ENCODE data around the gene MBLAC2. TPM values are rescaled to one million over a fixed set of nuclear protein-coding genes. Genes with fewer than 3 reads are reported as not detected.

The MBLAC2 gene
- 1 to 10 TPM; 7.4 to 8.3 TPM for total RNA-seq

DNA sequence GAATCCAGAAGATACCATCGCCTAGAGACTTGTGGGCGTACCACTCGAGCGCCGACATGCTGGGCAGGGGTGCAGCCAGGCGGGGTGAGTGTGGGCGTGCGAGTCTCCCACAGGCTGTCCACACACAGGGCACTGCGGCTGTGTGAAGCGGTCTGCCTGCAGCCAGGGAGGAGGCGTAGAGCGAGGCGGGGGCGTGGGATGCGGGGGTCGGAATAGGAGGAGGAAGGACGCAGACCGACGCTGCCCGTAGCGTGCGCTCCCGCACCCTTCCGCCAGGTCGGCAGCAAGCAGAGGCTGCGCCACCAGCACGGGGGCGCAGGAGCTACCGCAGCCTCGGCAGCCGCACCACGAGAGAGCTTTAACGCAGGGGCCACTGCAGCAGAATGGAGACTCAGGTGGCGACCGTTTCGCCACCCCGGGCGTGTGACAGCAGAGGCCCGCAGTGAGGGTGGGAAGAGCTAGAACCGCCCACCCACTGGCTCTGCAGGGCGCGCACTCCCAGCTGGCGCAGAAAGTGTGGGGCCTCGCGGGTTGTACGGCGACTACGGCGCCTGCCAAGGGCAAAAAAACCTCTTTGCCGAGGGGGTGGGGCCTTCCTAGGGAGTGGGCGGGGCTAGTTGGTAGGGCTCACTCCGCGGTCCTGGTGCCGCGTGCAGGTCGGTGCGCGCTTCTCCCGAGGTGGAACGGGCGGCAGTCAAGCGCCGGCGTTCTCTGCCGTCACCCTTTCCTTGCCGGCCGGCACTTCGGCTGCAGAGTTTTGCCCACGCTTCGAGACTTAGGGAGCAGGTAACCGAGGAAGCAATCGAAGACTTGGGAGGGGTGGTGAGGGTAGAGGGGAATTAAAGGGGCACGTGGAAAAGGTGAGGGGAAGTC, at the start of gene MBLAC2, which contains the start of gene POLR3G:
Gene MBLAC2 (minus strand): TSS at position 537 of the 873 bp plus-strand sequence. CDS start 479 bp downstream, at position 58.
Gene POLR3G (plus strand): TSS at position 630 of the 873 bp plus-strand sequence. CDS start 10,704 bp downstream, outside the sequence.
- peaks cover 16% of the 10 kb centered on the region for H3K36me3 Mint-ChIP-seq
- H3K27me3 Mint-ChIP-seq, result no peaks in the 10 kb centered on the region
- no peaks in the 10 kb centered on the region for H3K9me3 Mint-ChIP-seq
- H3K27ac Mint-ChIP-seq, result peak within 1 kb of the TSS; percentile 96
- POLR2A ChIA-PET, result interaction anchor here (0.7 to 3.2 kb wide), 5 partner anchors 13 to 64 kb away, joined by 3 to 34 read pairs (median 3); partner anchors contain the start of genes CETN3 and LYSMD3
- peak within 1 kb of the TSS; percentile 98 for H3K4me3 Mint-ChIP-seq
- H3K4me1 Mint-ChIP-seq, result peaks cover 31% of the 10 kb centered on the region
- ATAC-seq (ENCODE audit: low read depth) (peak; percentile 86), DNase-seq (peak; percentile 90)

DNA sequence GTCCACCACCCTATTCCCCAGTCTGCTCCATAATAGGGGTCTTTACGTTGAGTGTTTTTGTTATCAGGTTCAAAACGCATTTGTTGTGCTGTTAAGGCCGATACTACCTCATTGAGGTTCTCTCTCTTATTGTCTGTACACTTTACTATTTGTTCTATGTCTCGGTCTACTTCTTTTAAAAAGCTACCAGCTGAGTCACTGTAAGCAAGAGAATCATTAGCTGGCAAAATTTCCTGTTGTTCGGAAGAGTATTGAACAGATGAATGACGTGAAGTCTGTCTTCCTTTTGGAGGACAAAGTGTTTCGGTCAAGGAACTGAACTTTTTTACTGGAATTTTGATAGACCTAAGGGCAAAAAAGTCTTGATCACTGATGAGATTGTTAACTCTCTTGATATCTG, 44.5 kb upstream of the MBLAC2 start:
- H3K4me3 Mint-ChIP-seq, result no peak overlapping the region
- DNase-seq, result no peak
- H3K36me3 Mint-ChIP-seq, result peaks cover 33% of the 10 kb centered on the region
- POLR2A ChIA-PET, result interaction anchor here (1.4 kb wide), 1 partner anchor 10 kb away, joined by 3 read pairs; no protein-coding TSS in a partner anchor
- no peaks in the 10 kb centered on the region for H3K9me3 Mint-ChIP-seq
- peaks cover 12% of the 10 kb centered on the region for H3K4me1 Mint-ChIP-seq
- no peak for ATAC-seq (ENCODE audit: low read depth)
- H3K27ac Mint-ChIP-seq, result no peak overlapping the region
- H3K27me3 Mint-ChIP-seq, result no peaks in the 10 kb centered on the region

DNA sequence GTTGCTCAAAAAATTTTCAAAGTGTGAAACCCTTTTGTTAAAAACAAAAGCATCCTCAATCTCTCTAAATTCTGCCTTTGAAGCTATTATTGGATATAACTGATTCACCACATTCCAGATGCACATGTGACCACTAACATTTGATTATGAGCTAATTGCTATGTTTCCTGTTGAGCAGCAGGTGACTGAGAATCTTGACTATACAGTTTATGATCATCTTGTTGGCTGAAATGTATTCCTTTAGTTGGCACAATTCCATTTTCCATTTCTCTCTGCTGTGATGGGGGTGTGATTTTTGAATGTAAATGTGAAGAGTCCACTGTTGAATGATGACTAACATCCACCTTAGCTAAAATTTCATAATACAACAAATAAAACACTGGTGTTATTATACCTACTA, 44.1 kb upstream of the MBLAC2 start:
- Mint-ChIP-seq H3K4me3 (no peak overlapping the region), H3K9me3 (no peaks in the 10 kb centered on the region), H3K27ac (no peak overlapping the region), H3K27me3 (no peaks in the 10 kb centered on the region), H3K4me1 (peaks cover 12% of the 10 kb centered on the region), H3K36me3 (peaks cover 32% of the 10 kb centered on the region)
- DNase-seq (no peak), ATAC-seq (ENCODE audit: low read depth) (no peak)
- POLR2A ChIA-PET, result no interaction called here

DNA sequence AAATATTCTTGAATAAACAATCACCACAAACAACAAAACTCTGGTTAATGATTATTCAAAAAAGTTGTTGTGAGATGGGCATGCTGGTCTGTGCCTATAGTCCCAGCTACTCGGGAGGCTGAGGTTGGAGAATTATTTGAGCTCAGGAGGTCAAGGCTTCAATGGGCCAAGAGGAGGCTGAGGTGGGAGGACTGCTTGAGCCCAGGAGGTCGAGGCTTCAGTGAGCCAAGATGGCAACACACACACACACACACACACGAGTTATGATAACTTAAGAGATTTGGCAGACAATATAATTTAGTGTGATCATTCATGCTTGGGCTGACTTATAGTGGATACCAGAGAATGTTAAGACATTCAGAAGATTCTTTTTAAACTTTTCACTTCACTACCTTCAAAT, 39.9 kb upstream of the MBLAC2 start:
- no peak for DNase-seq
- POLR2A ChIA-PET, result no interaction called here
- ATAC-seq (ENCODE audit: low read depth), result no peak
- H3K27ac Mint-ChIP-seq, result no peak overlapping the region
- H3K4me1 Mint-ChIP-seq, result peaks cover 10% of the 10 kb centered on the region
- H3K27me3 Mint-ChIP-seq, result no peaks in the 10 kb centered on the region
- H3K9me3 Mint-ChIP-seq, result no peaks in the 10 kb centered on the region
- H3K36me3 Mint-ChIP-seq, result peaks cover 15% of the 10 kb centered on the region
- no peak overlapping the region for H3K4me3 Mint-ChIP-seq

DNA sequence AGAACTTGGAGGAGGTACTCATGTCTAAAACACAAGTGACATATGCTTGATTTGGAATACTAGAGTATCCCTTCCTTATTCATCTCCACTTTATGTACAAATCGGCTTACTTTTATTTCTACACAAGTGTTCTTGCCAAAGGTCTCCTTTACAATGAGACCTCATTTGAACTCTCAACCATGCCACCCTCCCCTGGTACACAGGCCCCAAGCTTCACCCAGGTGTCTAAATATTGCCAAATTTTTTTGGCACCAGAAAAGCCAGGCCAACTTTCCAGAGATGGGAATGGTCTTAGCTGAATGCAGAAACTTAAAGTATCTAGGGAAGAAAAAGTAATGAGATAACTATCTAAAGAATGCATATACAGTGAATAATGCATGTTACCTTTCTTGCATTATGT, 35.9 kb upstream of the MBLAC2 start:
- peaks cover 10% of the 10 kb centered on the region for H3K36me3 Mint-ChIP-seq
- H3K27me3 Mint-ChIP-seq, result no peaks in the 10 kb centered on the region
- no peak for ATAC-seq (ENCODE audit: low read depth)
- no peak overlapping the region for H3K4me3 Mint-ChIP-seq
- H3K27ac Mint-ChIP-seq, result no peak overlapping the region
- POLR2A ChIA-PET, result no interaction called here
- H3K9me3 Mint-ChIP-seq, result no peaks in the 10 kb centered on the region
- DNase-seq, result no peak
- peaks cover 6% of the 10 kb centered on the region for H3K4me1 Mint-ChIP-seq

DNA sequence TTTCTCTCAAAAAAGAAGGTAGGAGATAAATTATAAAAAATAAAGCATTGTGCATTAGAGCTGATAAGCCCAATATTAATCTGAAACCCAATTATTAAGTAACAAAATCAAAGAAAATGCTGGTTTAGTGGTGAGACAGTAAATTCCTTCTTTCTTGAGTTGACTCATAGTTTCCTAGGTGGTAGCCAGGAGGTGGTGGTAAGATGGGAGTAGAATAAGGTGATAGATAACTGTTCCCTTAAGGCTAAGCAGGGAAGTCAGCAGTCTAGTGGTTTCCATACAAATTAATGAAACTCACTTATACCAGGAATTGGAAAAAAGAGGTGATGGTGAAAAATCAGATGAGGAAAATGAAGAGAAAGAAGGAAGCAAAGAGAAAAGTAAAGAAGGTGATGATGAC, 31.6 kb upstream of the MBLAC2 start:
- no peaks in the 10 kb centered on the region for H3K9me3 Mint-ChIP-seq
- ATAC-seq (ENCODE audit: low read depth) (no peak), DNase-seq (no peak)
- H3K4me3 Mint-ChIP-seq, result no peak overlapping the region
- peaks cover 8% of the 10 kb centered on the region for H3K36me3 Mint-ChIP-seq
- no peaks in the 10 kb centered on the region for H3K27me3 Mint-ChIP-seq
- POLR2A ChIA-PET, result no interaction called here
- no peak overlapping the region for H3K27ac Mint-ChIP-seq
- peaks cover 6% of the 10 kb centered on the region for H3K4me1 Mint-ChIP-seq

DNA sequence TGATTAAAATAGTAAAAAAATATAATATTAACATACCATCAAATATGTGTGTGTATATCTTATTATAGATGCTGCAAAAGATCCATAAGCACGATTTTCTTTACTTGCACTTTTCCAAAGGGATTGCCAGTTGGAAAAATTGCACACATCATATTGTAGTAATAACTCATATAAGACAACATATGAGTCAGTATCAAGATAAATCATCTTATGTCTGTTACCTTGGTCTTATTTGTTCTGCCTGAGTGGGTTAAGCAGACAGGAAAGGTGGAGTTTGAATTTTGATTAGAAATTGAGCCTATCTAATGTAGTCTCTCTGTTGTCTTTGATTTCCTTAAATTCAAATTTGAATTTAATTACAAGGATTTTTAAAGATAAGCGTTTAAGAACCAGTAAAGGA, 30.2 kb upstream of the MBLAC2 start:
- DNase-seq, result no peak
- Mint-ChIP-seq H3K27me3 (no peaks in the 10 kb centered on the region), H3K4me3 (no peak overlapping the region), H3K9me3 (no peaks in the 10 kb centered on the region), H3K27ac (no peak overlapping the region), H3K4me1 (peaks cover 6% of the 10 kb centered on the region), H3K36me3 (peaks cover 8% of the 10 kb centered on the region)
- POLR2A ChIA-PET, result no interaction called here
- ATAC-seq (ENCODE audit: low read depth), result no peak

DNA sequence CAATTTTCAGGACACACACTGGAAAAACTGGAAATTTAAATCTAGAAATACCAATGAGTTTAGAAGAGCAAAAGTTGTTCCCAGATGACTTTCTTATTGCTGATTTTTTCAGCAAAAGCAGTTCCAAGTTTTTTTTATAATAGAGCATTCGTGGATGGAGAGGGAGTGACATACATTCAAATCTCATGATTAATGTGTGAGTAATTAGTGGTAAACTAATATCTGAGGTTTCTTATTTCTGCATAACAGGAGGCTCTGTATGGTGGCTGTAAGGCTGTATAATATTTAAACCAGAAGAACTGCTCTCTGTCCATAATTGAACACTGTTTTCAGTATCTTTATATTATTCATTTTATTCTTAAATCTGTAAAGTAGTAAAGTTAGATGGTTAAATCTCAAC, 29.0 kb upstream of the MBLAC2 start:
- Mint-ChIP-seq H3K9me3 (no peaks in the 10 kb centered on the region), H3K27me3 (no peaks in the 10 kb centered on the region), H3K36me3 (peaks cover 3% of the 10 kb centered on the region), H3K4me1 (peaks cover 6% of the 10 kb centered on the region), H3K4me3 (no peak overlapping the region), H3K27ac (no peak overlapping the region)
- POLR2A ChIA-PET, result no interaction called here
- no peak for ATAC-seq (ENCODE audit: low read depth)
- no peak for DNase-seq

DNA sequence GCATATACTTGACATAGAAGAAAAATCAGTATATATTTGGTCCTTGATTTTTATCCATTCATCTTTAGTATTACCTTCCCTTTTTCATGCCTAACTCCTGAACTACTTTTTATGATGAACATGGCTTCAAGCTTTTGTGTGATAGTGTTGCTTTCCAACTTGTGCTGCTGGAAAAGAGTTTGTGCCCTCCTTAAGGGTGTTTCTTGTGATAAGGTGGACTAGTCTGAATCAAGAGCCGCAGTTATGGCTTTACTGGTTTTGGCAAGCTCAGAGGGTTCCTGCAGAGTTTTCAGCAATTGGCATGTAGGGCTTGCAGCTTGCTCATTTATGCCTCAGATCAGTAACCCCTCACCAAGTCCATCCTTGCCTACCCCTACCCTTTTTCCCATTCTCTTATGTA, 20.6 kb upstream of the MBLAC2 start:
- peaks cover 9% of the 10 kb centered on the region for H3K36me3 Mint-ChIP-seq
- no peaks in the 10 kb centered on the region for H3K4me1 Mint-ChIP-seq
- ATAC-seq (ENCODE audit: low read depth), result no peak
- no peak overlapping the region for H3K4me3 Mint-ChIP-seq
- no peak overlapping the region for H3K27ac Mint-ChIP-seq
- POLR2A ChIA-PET, result no interaction called here
- no peak for DNase-seq
- no peaks in the 10 kb centered on the region for H3K27me3 Mint-ChIP-seq
- H3K9me3 Mint-ChIP-seq, result peaks cover 5% of the 10 kb centered on the region

DNA sequence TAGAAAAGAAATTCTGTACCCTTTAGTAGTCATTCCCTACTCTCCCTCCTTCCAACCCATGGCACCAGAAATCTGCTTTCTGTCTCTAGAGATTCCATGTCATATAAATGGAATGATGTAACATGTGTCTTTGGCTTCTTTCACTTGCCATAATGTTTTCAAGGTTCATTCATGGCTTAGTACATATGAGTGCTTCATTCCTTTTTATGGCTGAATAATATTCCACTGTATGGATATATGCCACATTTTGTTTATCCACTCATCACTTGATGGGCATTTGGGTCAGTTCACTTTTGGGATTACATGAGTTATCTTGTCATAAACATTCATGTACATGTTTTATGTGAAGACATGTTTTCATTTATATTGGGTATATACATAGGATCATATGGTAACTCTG, 19.5 kb upstream of the MBLAC2 start:
- ATAC-seq (ENCODE audit: low read depth) (no peak), DNase-seq (no peak)
- H3K27me3 Mint-ChIP-seq, result no peaks in the 10 kb centered on the region
- POLR2A ChIA-PET, result no interaction called here
- H3K9me3 Mint-ChIP-seq, result peaks cover 5% of the 10 kb centered on the region
- H3K4me1 Mint-ChIP-seq, result no peaks in the 10 kb centered on the region
- H3K27ac Mint-ChIP-seq, result no peak overlapping the region
- H3K36me3 Mint-ChIP-seq, result peaks cover 8% of the 10 kb centered on the region
- H3K4me3 Mint-ChIP-seq, result no peak overlapping the region

DNA sequence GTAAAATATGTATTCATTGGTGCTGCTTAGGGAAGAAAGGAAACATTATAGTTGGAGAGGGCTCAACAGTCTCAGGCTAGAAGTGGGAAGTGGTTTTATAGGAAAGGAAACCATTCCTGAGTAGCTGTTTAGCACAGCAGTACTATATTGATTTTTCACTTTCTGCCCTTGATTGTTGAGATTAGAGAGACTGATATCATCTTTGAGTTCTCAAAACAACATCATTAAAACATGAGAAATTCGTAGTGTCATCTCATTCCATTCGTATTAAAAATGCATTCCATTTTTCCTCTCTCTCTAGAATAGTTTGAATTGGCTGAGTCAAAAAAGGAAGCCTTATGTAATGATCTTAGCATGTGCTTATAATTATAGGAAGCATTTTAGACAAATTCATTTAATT, 14.2 kb upstream of the MBLAC2 start:
- Mint-ChIP-seq H3K4me1 (peaks cover 3% of the 10 kb centered on the region), H3K4me3 (no peak overlapping the region), H3K9me3 (no peaks in the 10 kb centered on the region), H3K27ac (no peak overlapping the region), H3K27me3 (no peaks in the 10 kb centered on the region), H3K36me3 (peaks cover 7% of the 10 kb centered on the region)
- POLR2A ChIA-PET, result no interaction called here
- ATAC-seq (ENCODE audit: low read depth) (no peak), DNase-seq (no peak)

DNA sequence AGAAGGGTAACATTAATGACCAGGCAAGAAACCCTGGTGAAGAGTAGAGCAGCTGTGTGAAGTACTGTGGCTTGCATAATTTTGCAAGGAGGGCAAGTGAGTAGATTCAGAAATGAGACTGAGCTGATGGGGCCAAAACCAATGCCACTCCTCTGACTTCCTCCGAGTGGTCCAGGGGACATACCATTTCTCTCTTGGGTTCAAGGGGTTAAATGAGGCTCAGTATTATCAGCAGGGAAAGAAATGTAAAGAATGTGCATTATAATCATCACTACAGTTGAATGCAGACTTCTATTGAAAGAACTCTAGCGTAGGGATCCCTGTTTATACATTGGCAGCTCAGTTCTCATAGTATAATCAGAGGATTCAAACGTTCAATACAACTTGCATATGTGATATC, 10.0 kb upstream of the MBLAC2 start:
- H3K36me3 Mint-ChIP-seq, result peaks cover 8% of the 10 kb centered on the region
- no peak overlapping the region for H3K27ac Mint-ChIP-seq
- no peaks in the 10 kb centered on the region for H3K9me3 Mint-ChIP-seq
- H3K4me1 Mint-ChIP-seq, result peaks cover 3% of the 10 kb centered on the region
- H3K27me3 Mint-ChIP-seq, result no peaks in the 10 kb centered on the region
- DNase-seq (no peak), ATAC-seq (ENCODE audit: low read depth) (no peak)
- POLR2A ChIA-PET, result no interaction called here
- no peak overlapping the region for H3K4me3 Mint-ChIP-seq

DNA sequence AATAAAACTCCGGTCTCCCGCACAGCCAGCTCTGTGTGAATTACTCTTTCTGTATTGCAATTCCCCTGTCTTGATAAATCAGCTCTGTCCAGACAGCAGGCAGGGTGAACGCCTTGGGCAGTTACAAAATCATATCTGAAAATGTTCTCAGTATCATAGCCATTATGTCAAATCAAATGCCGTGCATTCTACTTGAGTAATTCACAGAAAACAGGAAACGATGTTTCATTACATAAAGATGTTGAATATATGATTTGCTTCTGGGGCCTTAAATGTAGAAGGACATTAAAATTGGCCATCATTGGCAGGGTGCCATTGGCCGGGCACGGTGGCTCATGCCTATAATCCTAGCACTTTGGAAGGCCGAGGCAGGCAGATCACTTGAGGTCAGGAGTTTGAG, 8.6 kb upstream of the MBLAC2 start:
- no peaks in the 10 kb centered on the region for H3K27me3 Mint-ChIP-seq
- H3K4me1 Mint-ChIP-seq, result no peaks in the 10 kb centered on the region
- H3K36me3 Mint-ChIP-seq, result peaks cover 8% of the 10 kb centered on the region
- H3K4me3 Mint-ChIP-seq, result no peak overlapping the region
- DNase-seq (no peak), ATAC-seq (ENCODE audit: low read depth) (no peak)
- no peak overlapping the region for H3K27ac Mint-ChIP-seq
- POLR2A ChIA-PET, result no interaction called here
- no peaks in the 10 kb centered on the region for H3K9me3 Mint-ChIP-seq

DNA sequence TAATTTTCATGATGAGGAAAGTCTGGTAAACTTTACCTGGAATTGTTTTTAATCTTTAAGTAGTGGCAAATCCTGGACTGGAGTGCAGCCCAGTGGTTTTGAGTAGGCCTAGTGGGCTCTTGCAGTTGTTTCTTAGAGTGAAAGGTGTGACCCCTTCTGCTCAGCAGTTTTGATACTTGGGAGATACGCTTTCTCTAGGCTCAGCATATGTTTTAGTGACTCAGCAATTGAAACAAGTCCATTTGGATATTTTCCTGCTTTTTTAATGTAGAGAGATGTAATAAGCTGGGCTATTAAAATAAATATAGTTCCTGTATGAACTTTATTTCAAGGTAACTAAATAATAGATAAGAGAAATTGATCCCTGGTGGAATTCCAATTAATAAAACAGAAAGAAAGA, 6.1 kb upstream of the MBLAC2 start:
- POLR2A ChIA-PET, result no interaction called here
- Mint-ChIP-seq H3K27ac (no peak overlapping the region), H3K36me3 (peaks cover 1% of the 10 kb centered on the region), H3K27me3 (no peaks in the 10 kb centered on the region), H3K4me3 (no peak overlapping the region), H3K4me1 (peaks cover 13% of the 10 kb centered on the region), H3K9me3 (no peaks in the 10 kb centered on the region)
- DNase-seq (no peak), ATAC-seq (ENCODE audit: low read depth) (no peak)
